Stimulated activated CD4-positive, alpha-beta T cell treated with anti-CD3 and anti-CD28 coated beads, Interleukin-12 subunit alpha, Interleukin-12 subunit beta, amount 100 ng/mL, for 48 hours (primary cell): ENCODE results near the gene KRT4.

Experiments
- DNase-seq, 3 donors: peaks; one replicate each; pipeline ENCODE4 v3.0.0-alpha.2; 2020; ENCODE audit warnings: low read depth in 2 of 3, low spot score in 1 of 3

The KRT4 gene

GRCh38 chr12:52836491-52837412 is 22.8 kb upstream of the KRT4 start:
- DNase-seq = no peak

GRCh38 chr12:52836042-52836466 is 22.1 kb upstream of the KRT4 start:
- peak; percentile 34 to 56 (median 51) for DNase-seq

- DNase-seq = no peak
Observed at GRCh38 chr12:52835271-52836041, 21.5 kb upstream of the KRT4 start.

GRCh38 chr12:52834727-52835001 is 20.7 kb upstream of the KRT4 start:
- DNase-seq = no peak

- DNase-seq = no peak
Observed at GRCh38 chr12:52833922-52834726, 20.2 kb upstream of the KRT4 start, which contains the start of gene KRT79. Gene KRT79 (minus strand): TSS chr12:52834311. CDS start chr12:52834260, 51 bp downstream.

- DNase-seq = no peak
Observed at GRCh38 chr12:52832985-52833905, 19.3 kb upstream of the KRT4 start.

GRCh38 chr12:52832451-52832850 is 18.5 kb upstream of the KRT4 start:
- no peak for DNase-seq

GRCh38 chr12:52831251-52831650 is 17.3 kb upstream of the KRT4 start:
- DNase-seq = no peak

- DNase-seq = no peak
Observed at GRCh38 chr12:52829986-52830770, 16.3 kb upstream of the KRT4 start.

GRCh38 chr12:52828591-52829021 is 14.7 kb upstream of the KRT4 start:
- no peak for DNase-seq

- no peak for DNase-seq
Observed at GRCh38 chr12:52828156-52828555, 14.2 kb upstream of the KRT4 start.

GRCh38 chr12:52827499-52828090 is 13.7 kb upstream of the KRT4 start:
- no peak for DNase-seq

GRCh38 chr12:52826611-52827498 is 12.9 kb upstream of the KRT4 start:
- DNase-seq = no peak

- DNase-seq = no peak
Observed at GRCh38 chr12:52825961-52826360, 12.0 kb upstream of the KRT4 start.

GRCh38 chr12:52824741-52825410 is 11.0 kb upstream of the KRT4 start:
- DNase-seq = no peak

GRCh38 chr12:52823761-52824450 is 10.0 kb upstream of the KRT4 start:
- no peak for DNase-seq
